GM12891 (cell line): ENCODE data around the gene UCHL5. TPM values are rescaled to one million over a fixed set of nuclear protein-coding genes. Genes with fewer than 3 reads are reported as not detected.

Experiments used
- DNase-seq: peaks from one replicate; pipeline ENCODE4 v3.0.0; 2011; ENCODE audit warnings: low spot score; ENCODE audit not compliant: insufficient read length
- FAIRE-seq: peaks from 2 replicates; lab custom pipeline; 2011; peaks lifted over from hg19 to GRCh38; lab: Jason Lieb, UNC
- PAX5 ChIP-seq: IDR thresholded peaks from 2 replicates; pipeline ENCODE4 v1.6.1; 2011; ENCODE audit warnings: low read length, moderate library complexity, mild to moderate bottlenecking; ENCODE audit not compliant: insufficient read depth, severe bottlenecking
- POLR2A ChIP-seq: IDR thresholded peaks from 2 replicates; pipeline ENCODE4 v1.6.1; 2011; ENCODE audit warnings: low read depth, low read length, control low read depth
- POLR2AphosphoS5 ChIP-seq: IDR thresholded peaks from 2 replicates; pipeline ENCODE4 v1.6.1; 2011; ENCODE audit warnings: low read depth, low read length, control low read depth
- POU2F2 ChIP-seq: IDR thresholded peaks from 2 replicates; pipeline ENCODE4 v1.6.1; 2011; ENCODE audit warnings: low read depth, mild to moderate bottlenecking, control low read depth, low read length, moderate library complexity
- SPI1 ChIP-seq: IDR thresholded peaks from 2 replicates; pipeline ENCODE4 v1.6.1; 2011; ENCODE audit warnings: low read depth, low read length, control low read depth
- TAF1 ChIP-seq: IDR thresholded peaks from 2 replicates; pipeline ENCODE4 v1.6.1; 2011; ENCODE audit warnings: low read depth, low read length, control low read depth
- polyA plus RNA-seq: library from polyadenylated mRNA; unstranded; fragments of >200 nt; gene quantifications from one replicate; pipeline ENCODE4 v1.2.1, GENCODE V29; 2012; ENCODE audit warnings: low read depth, missing spikeins, inconsistent platforms; ENCODE audit not compliant: missing spikeins

Gene UCHL5
- 42.7 TPM for polyA plus RNA-seq

GRCh38 chr1:193059282-193060114 is at the start of gene UCHL5, which contains the start of gene RO60:
UCHL5 (minus strand) TSS chr1:193059360; CDS start chr1:193059260, 100 bp downstream.
RO60 (plus strand) TSS chr1:193059612; CDS start chr1:193069055, 9,443 bp downstream.
- FAIRE-seq (peak; percentile 96), DNase-seq (peak; percentile 72)
- TF ChIP-seq POLR2A (peak; percentile 93), TAF1 (peak; percentile 74), PAX5 (no peak), POU2F2 (peak; percentile 83), POLR2AphosphoS5 (peak; percentile 91), SPI1 (no peak)

GRCh38 chr1:193108471-193108870 is 49.3 kb upstream of the UCHL5 start:
- no peak for DNase-seq
- FAIRE-seq, result no peak
- TF ChIP-seq POU2F2, result no peak
- TF ChIP-seq SPI1, result no peak
- no peak for TF ChIP-seq POLR2A
- no peak for TF ChIP-seq TAF1
- TF ChIP-seq POLR2AphosphoS5, result no peak
- no peak for TF ChIP-seq PAX5

GRCh38 chr1:193105821-193106177 is 46.6 kb upstream of the UCHL5 start:
- DNase-seq (no peak), FAIRE-seq (no peak)
- no peak for TF ChIP-seq SPI1
- no peak for TF ChIP-seq POLR2A
- no peak for TF ChIP-seq POLR2AphosphoS5
- no peak for TF ChIP-seq TAF1
- no peak for TF ChIP-seq POU2F2
- no peak for TF ChIP-seq PAX5

GRCh38 chr1:193104907-193105820 is 46.0 kb upstream of the UCHL5 start, which contains the start of gene GLRX2:
GLRX2 (minus strand) TSS chr1:193105414; CDS start chr1:193105382, 32 bp downstream.
- peak; percentile 83 for FAIRE-seq
- peak; percentile 79 for DNase-seq
- TF ChIP-seq POLR2A (peak; percentile 64; the same call in 1 of the 2 replicates), POLR2AphosphoS5 (peak; percentile 59; the same call in 1 of the 2 replicates), TAF1 (0 out of 2 replicates have a peak, but pooled peaks have one; percentile 42), SPI1 (no peak), POU2F2 (no peak), PAX5 (no peak)

- FAIRE-seq (peak; percentile 62), DNase-seq (peak; percentile 18)
- TF ChIP-seq POLR2AphosphoS5 (no peak), PAX5 (no peak), POLR2A (no peak), SPI1 (peak; percentile 45; the same call in 1 of the 2 replicates)
Measured at GRCh38 chr1:193104502-193104906, 45.3 kb upstream of the UCHL5 start.

GRCh38 chr1:193103759-193104501 is 44.8 kb upstream of the UCHL5 start:
- TF ChIP-seq POLR2AphosphoS5 (no peak), PAX5 (no peak), POU2F2 (no peak), TAF1 (no peak), SPI1 (no peak), POLR2A (no peak)
- FAIRE-seq (no peak), DNase-seq (no peak)

- no peak for DNase-seq
- TF ChIP-seq POLR2A (no peak), TAF1 (no peak), PAX5 (no peak), POU2F2 (no peak), POLR2AphosphoS5 (no peak), SPI1 (no peak)
- FAIRE-seq, result no peak
Measured at GRCh38 chr1:193102662-193103061, 43.5 kb upstream of the UCHL5 start.

GRCh38 chr1:193094112-193094511 is 35.0 kb upstream of the UCHL5 start:
- no peak for FAIRE-seq
- TF ChIP-seq PAX5 (no peak), POLR2AphosphoS5 (no peak), SPI1 (no peak), TAF1 (no peak), POLR2A (no peak), POU2F2 (no peak)
- no peak for DNase-seq

GRCh38 chr1:193090865-193091264 is 31.7 kb upstream of the UCHL5 start:
- TF ChIP-seq SPI1 (no peak), TAF1 (no peak), PAX5 (no peak), POU2F2 (no peak), POLR2AphosphoS5 (no peak), POLR2A (no peak)
- FAIRE-seq (no peak), DNase-seq (no peak)
